HepG2 (cell line): ENCODE results near the gene PPP4C. TPM values are rescaled to one million over a fixed set of nuclear protein-coding genes. Genes with fewer than 3 reads are reported as not detected.
A peak's percentile ranks its signal among the peaks of the same experiment; 100 is the strongest.

Source experiments
- ARHGAP35 ChIP-seq: sonication (generic); formaldehyde crosslinking; IDR thresholded peaks from 2 replicates; pipeline ENCODE4 v1.9.0; 2022; ENCODE audit warnings: mild to moderate bottlenecking, inconsistent platforms, moderate library complexity, missing genetic modification reagents, borderline replicate concordance
- ARID5B ChIP-seq: IDR thresholded peaks from 2 replicates; pipeline ENCODE4 v1.4.0; 2020; ENCODE audit warnings: mild to moderate bottlenecking, missing genetic modification reagents
- ASH2L ChIP-seq: fragments of 300-600, 200-600 bp; sonication (generic); IDR thresholded peaks from 2 replicates; pipeline ENCODE4 v1.7.0; 2017; ENCODE audit warnings: low read depth, mild to moderate bottlenecking, moderate library complexity, mixed read lengths, low read length; ENCODE audit not compliant: insufficient read length
- ELF1 ChIP-seq: sonication (generic); formaldehyde crosslinking; IDR thresholded peaks from 2 replicates; pipeline ENCODE4 v1.4.0; 2020; ENCODE audit warnings: missing genetic modification reagents
- FOXJ3 ChIP-seq: sonication (generic); formaldehyde crosslinking; IDR thresholded peaks from 2 replicates; pipeline ENCODE4 v1.4.0; 2020; ENCODE audit warnings: missing genetic modification reagents, mild to moderate bottlenecking, borderline replicate concordance
- FOXK1 ChIP-seq: sonication (generic); formaldehyde crosslinking; IDR thresholded peaks from 2 replicates; pipeline ENCODE4 v1.4.0; 2020; ENCODE audit warnings: low read depth, missing genetic modification reagents, borderline replicate concordance
- HMGXB4 ChIP-seq, 2 experiments: sonication (generic) in 1 of 2; formaldehyde crosslinking in 1 of 2; IDR thresholded peaks; 2 replicates each; pipeline versions ENCODE4 v1.4.0 to v1.6.1; 2018 to 2020; ENCODE audit warnings: missing genetic modification reagents in 2 of 2, borderline replicate concordance in 1 of 2, low read depth in 1 of 2, mild to moderate bottlenecking in 1 of 2, missing biosample characterization in 1 of 2
- HNRNPK ChIP-seq: fragments of 200-400 bp; formaldehyde crosslinking; IDR thresholded peaks from 2 replicates; pipeline ENCODE4 v1.6.1; 2018; ENCODE audit warnings: low read length, low read depth, moderate library complexity, mild to moderate bottlenecking; ENCODE audit not compliant: poor library complexity, severe bottlenecking
- NBN ChIP-seq: fragments of 450-650 bp; conservative IDR thresholded peaks from 2 replicates; pipeline ENCODE4 v1.6.1; 2017
- NFRKB ChIP-seq: fragments of 450-650 bp; IDR thresholded peaks from 2 replicates; pipeline ENCODE4 v1.6.1; 2017
- NPAS2 ChIP-seq: sonication (generic); formaldehyde crosslinking; IDR thresholded peaks from 2 replicates; pipeline ENCODE4 v1.8.0; 2022; ENCODE audit warnings: mild to moderate bottlenecking, missing genetic modification reagents, borderline replicate concordance
- NRL ChIP-seq: sonication (generic); formaldehyde crosslinking; IDR thresholded peaks from 2 replicates; pipeline ENCODE4 v1.5.0; 2020; ENCODE audit warnings: missing genetic modification reagents, mild to moderate bottlenecking, moderate library complexity, borderline replicate concordance
- RAD51 ChIP-seq: fragments of 450-650 bp; IDR thresholded peaks from 2 replicates; pipeline ENCODE4 v1.6.1; 2016; ENCODE audit warnings: borderline replicate concordance
- RFXANK ChIP-seq: IDR thresholded peaks from 2 replicates; pipeline ENCODE4 v1.6.1; 2016
- RFXAP ChIP-seq: sonication (generic); formaldehyde crosslinking; IDR thresholded peaks from 2 replicates; pipeline ENCODE4 v1.4.0; 2020; ENCODE audit warnings: missing genetic modification reagents, borderline replicate concordance
- SKI ChIP-seq: fragments of 450-650 bp; IDR thresholded peaks from one replicate; pipeline ENCODE4 v1.6.1; 2018; ENCODE audit warnings: mild to moderate bottlenecking; ENCODE audit not compliant: partially characterized antibody
- SNAPC2 ChIP-seq: sonication (generic); formaldehyde crosslinking; IDR thresholded peaks from 2 replicates; pipeline ENCODE4 v1.8.1; 2022; ENCODE audit warnings: mild to moderate bottlenecking, missing genetic modification reagents
- TFDP2 ChIP-seq: sonication (generic); formaldehyde crosslinking; IDR thresholded peaks from 2 replicates; pipeline ENCODE4 v1.4.0; 2020; ENCODE audit warnings: missing genetic modification reagents
- YEATS4 ChIP-seq: sonication (generic); formaldehyde crosslinking; IDR thresholded peaks from 2 replicates; pipeline ENCODE4 v1.4.0; 2020; ENCODE audit warnings: missing genetic modification reagents, borderline replicate concordance
- ZBTB21 ChIP-seq: sonication (generic); formaldehyde crosslinking; IDR thresholded peaks from 2 replicates; pipeline ENCODE4 v1.4.0; 2020; ENCODE audit warnings: missing genetic modification reagents
- ZBTB7B ChIP-seq: sonication (generic); formaldehyde crosslinking; IDR thresholded peaks from 2 replicates; pipeline ENCODE4 v1.4.0; 2020; ENCODE audit warnings: missing genetic modification reagents
- ZNF12 ChIP-seq: sonication (generic); formaldehyde crosslinking; IDR thresholded peaks from 2 replicates; pipeline ENCODE4 v1.5.0; 2020; ENCODE audit warnings: missing genetic modification reagents
- ZNF549 ChIP-seq: sonication (generic); formaldehyde crosslinking; IDR thresholded peaks from 2 replicates; pipeline ENCODE4 v1.5.0; 2020; ENCODE audit warnings: missing genetic modification reagents
- ZNF660 ChIP-seq: sonication (generic); formaldehyde crosslinking; IDR thresholded peaks from 2 replicates; pipeline ENCODE4 v1.5.1; 2020; ENCODE audit warnings: mild to moderate bottlenecking, low read depth, missing genetic modification reagents, borderline replicate concordance
- polyA plus RNA-seq, 8 experiments: library from polyadenylated mRNA; depleted of rRNA in 3 of 8; stranded (reverse) in 7 of 8; unstranded in 1 of 8; fragments of >200 nt; fragmentation: Illumina TruSeq in 4 of 8; extraction: Trizol in 4 of 8; gene quantifications; 2 replicates each; pipeline versions ENCODE4 v1.2.1 to v1.2.3, GENCODE V29; 2011 to 2016; ENCODE audit warnings: low read depth in 4 of 8, missing spikeins in 1 of 8, mixed read lengths in 1 of 8; ENCODE audit not compliant: insufficient read depth in 1 of 8
- total RNA-seq, 5 experiments: library from RNA; depleted of rRNA; stranded (reverse); fragments of >200 nt; fragmentation: Illumina TruSeq; extraction: Trizol; gene quantifications; 2 replicates each; pipeline ENCODE4 v1.2.3, GENCODE V29; 2016; ENCODE audit warnings: low read depth in 1 of 5

Gene PPP4C
- total and polyA plus RNA-seq, 2 of the 13 experiments (the other 11 are each of a cell fraction or from before 2014, with no cell fraction given) = 176 to 220 TPM

GRCh38 chr16:30075503-30076275 lies at the start of gene PPP4C (continued):
- TF ChIP-seq ASH2L (peak; percentile 86), FOXK1 (peak; percentile 53; the same call in 1 of the 2 replicates), ARID5B (CRISPR knock-in tag) (0 out of 2 replicates have a peak, but pooled peaks have one; percentile 20), ARHGAP35 (CRISPR knock-in tag) (peak; percentile 5; the same call in 1 of the 2 replicates), SKI (no peak), ZBTB7B (peak; percentile 28; the same call in 1 of the 2 replicates), TFDP2 (CRISPR knock-in tag) (peak; percentile 44), RFXAP (CRISPR knock-in tag) (peak; percentile 54; the same call in 1 of the 2 replicates), ELF1 (peak; percentile 95), SNAPC2 (CRISPR knock-in tag) (peak; percentile 89; the same call in 1 of the 2 replicates), NPAS2 (CRISPR knock-in tag) (no peak), RFXANK (CRISPR knock-in tag) (no peak; the same call in 1 of the 2 replicates), NBN (no peak), ZBTB21 (CRISPR knock-in tag) (peak; percentile 95), NRL (CRISPR knock-in tag) (peak; percentile 28; the same call in 1 of the 2 replicates), HMGXB4 (CRISPR knock-in tag; IDR thresholded peaks at IDR 0.05; ENCODE audit: borderline replicate concordance in 1 of 2, low read depth in 1 of 2) (peak; percentile 77 to 79), NFRKB (no peak), ZNF12 (CRISPR knock-in tag) (no peak), RAD51 (no peak), YEATS4 (CRISPR knock-in tag) (peak; percentile 64), ZNF660 (CRISPR knock-in tag) (no peak), ZNF549 (CRISPR knock-in tag) (no peak), FOXJ3 (no peak), HNRNPK (peak; percentile 62)
